GM18507 (cell line): Measurements from ENCODE around the gene ZNF597.
"Not testable (repeated sequence)": the region's sequence is repeated elsewhere in the genome, so short reads cannot be mapped to it uniquely, and the experiment has no call there.

Experiments used
- DNase-seq: peaks from one replicate; pipeline ENCODE4 v3.0.0; 2011; ENCODE audit warnings: low read depth; ENCODE audit not compliant: insufficient read length; ENCODE audit errors: extremely low spot score
- FAIRE-seq: peaks from 2 replicates; lab custom pipeline; 2011; peaks lifted over from hg19 to GRCh38; lab: Jason Lieb, UNC

ZNF597 gene

DNA sequence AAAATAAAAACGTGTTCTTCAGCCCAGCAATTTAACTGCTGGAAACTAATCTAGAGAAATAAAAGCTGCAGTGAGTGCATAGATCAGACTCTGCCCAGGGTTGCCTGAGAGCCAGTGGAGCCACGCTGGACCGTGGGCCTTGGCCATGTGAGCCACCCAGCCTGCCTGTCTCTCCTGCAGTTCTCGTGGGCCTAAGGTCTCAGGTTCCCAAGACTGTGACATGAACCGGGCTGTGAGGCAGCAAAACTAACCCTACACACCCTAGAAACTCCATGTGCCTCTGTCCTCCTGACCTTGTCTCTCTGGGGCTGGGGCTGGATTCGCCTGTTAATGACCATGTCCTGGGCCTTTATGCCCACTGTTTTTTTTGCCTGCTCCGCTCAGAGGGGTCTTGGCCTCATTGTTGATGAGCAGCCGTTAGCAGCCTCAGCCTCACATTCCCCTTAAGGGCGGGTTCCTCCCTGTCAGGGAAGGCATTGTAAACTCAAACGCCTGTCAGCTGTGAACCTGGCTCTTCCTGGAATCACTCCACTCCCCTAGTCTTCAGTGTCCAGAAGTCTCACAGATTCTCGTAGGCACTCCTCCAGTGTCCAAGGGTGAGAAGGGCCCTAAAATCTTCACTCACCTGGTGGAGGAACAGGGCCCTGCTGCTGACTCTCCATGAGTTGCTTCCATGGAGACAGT, 35.1 kb upstream of the ZNF597 start:
- no peak for DNase-seq
- FAIRE-seq, result no peak

DNA sequence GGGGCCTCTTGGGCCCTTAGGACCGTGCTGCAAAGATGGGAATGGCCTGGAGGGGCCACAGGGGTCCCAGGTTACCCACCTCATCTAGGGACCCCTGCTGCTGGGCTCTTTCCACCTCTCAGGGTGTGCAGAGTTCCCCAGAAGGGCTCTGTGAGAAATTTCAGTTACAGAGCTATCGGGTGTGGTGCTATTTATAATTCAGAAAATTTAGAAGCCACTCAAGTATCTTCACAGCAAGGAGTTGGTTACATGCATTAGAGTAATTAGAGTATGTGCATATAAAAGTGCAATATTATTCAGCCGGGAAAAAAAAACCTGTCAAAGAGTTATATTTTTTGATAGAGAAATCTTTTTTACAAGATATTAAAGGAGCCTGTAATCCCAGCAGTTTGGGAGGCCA, 33.1 kb upstream of the ZNF597 start:
- no peak for DNase-seq
- FAIRE-seq, result no peak

DNA sequence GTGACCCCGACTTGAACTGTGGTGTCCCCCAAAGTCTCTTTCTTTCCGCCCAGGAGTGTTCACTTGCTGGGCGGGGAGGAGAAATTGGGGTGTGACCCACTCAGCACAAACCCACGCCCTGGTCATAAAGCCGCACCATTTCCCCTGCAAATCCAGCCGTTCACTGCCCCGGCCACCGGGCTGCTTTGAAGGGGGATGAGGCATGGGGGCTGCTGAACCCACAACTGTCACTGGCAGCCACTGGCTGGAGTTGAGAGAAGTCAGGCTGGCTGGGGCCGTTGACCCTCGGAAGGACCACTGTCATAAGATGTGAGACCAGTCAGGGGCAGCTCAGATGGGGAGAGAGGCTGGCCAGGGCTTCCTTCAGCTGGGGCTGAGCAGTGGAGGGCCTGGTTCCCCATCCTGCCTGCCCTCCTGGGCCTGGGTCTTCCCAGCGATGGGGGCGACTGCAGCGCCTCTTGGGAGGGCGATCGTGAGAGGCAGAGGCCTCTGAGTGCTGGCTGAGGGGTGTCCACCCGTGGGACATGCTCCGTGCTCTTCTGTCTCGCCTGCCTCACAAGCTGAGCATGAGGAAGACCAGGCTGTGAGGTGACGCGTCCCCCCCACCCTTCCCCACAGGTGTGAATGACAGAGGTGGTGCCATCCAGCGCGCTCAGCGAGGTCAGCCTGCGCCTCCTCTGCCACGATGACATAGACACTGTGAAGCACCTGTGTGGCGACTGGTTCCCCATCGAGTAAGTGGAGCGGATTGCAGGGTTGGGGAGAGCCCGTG, 32.5 kb upstream of the ZNF597 start:
- DNase-seq (no peak), FAIRE-seq (no peak)

DNA sequence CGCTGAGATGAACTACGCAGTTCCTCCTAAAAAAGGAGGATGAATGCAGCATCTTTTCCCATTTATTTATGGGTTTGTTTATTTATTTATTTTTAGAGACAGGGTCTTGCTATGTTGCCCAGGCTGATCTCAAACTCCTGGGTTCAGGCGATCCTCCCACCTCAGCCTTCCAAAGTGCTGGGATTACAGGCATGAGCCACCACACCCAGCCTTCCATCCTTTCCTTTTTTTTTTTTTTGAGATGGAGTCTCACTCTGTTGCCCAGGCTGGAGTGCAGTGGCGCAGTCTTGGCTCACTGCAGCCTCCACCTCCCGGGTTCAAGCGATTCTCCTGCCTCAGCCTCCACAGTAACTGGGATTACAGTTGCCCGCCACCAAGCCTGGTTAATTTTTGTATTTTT, 31.6 kb upstream of the ZNF597 start:
- DNase-seq, FAIRE-seq: not testable (repeated sequence)

DNA sequence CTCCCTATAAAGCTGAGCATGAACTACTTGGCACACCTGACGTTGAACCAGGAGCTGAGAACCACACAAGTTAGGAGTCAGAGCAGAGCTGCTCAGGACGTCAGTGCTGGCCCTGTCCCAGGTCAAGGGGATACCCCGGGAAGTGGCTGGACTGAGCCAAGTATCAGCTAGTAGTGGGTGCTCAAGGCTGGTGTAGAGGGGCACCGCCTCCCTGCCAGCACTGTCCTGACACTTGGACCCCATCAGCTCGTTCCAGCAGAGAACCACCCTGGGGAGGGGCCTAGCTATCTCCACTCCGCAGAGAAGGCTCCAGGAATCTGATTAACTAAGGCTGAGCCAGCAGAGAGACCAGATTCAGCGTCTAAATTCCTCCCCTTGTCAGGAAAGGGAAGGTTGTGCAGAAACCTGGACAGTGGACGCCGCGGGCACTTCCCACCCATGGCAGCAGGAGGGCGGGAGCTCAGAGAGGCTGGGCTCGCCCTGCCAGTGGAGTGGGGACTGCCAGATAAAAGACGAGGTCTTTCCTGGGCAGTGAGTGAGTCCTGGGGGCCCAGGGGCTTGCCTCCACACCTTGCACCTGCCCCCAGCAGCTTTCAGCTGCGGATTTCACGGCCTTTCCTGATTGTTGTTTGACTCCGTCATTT, 31.0 kb upstream of the ZNF597 start:
- no peak for FAIRE-seq
- no peak for DNase-seq

DNA sequence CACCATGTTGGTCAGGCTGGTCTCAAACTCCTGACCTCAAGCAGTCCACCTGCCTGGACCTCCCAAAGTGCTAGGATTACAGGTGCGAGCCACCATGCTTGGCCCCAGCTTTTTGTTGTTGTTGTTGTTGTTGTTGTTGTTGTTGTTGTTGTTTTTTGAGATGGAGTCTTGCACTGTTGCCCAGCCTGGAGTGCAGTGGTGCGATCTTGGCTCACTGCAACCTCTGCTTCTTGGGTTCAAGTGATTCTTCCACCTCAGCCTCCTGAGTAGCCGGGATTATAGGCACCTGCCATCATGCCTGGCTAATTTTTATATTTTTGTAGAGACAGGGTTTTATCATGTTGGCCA, 30.3 kb upstream of the ZNF597 start:
- not testable (repeated sequence) for DNase-seq, FAIRE-seq

DNA sequence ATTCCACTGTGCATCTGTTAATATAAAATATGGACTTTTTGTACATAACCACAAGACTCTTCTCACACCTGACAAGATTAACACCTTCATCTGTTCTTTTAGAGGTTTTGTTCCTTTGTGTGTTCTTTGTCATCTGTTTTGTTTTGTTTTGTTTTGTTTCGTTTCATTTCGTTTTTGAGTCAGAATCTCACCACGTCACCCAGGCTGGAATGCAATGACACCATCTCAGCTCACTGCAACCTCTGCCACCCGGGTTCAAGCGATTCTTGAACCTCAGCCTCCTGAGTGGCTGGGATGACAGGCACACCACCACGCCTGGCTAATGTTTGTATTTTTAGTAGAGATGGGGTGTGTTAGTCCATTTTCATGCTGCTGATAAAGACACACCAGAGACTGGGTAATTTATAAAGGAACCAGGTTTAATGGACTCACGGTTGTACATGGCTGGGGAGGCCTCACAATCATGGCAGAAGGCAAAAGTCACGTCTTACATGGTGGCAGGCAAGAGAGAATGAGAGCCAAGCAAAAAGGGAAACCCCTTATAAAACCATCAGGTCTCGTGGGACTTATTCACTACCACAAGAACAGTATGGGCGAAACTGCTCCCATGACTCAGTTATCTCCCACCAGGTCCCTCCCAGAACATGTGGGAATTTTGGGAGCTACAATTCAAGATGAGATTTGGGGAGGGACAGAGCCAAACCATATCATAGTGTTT, 29.7 kb upstream of the ZNF597 start:
- no peak for FAIRE-seq

DNA sequence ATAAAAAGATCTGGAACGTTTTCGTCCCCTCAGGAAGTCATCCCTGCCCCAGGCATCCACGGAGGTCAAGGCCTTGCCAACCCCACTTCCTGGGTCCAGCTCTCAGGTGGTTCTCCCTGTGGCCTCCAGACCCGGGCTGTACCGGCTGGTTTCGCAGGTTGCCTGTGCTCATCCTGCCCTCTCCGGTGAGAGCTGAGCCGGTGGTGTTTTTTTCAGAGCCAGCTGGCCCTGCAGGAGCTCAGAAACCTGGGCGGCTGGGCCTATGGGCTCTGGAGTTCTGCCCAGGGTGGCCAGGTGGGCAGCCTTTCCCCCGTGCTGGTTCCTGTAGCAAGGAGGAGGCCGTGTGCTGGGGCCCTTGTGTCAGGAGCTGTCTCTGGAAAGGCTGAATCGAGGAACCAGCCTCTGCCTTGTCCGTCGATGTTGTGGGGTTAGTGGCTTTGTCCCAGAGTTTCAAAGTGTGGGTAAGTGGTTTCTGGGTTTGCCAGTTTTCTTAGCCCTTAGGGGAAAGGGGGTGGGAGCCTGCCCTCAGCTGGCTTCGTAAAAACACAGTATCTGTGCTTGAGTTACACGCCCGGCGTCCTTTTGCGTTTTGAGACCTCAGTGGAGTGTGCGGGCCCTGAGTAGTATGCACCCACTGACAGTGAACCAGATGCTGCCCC, 28.3 kb upstream of the ZNF597 start:
- FAIRE-seq (no peak), DNase-seq (no peak)

More for the DNA sequence above, 29.7 kb upstream of the ZNF597 start:
- no peak for DNase-seq

DNA sequence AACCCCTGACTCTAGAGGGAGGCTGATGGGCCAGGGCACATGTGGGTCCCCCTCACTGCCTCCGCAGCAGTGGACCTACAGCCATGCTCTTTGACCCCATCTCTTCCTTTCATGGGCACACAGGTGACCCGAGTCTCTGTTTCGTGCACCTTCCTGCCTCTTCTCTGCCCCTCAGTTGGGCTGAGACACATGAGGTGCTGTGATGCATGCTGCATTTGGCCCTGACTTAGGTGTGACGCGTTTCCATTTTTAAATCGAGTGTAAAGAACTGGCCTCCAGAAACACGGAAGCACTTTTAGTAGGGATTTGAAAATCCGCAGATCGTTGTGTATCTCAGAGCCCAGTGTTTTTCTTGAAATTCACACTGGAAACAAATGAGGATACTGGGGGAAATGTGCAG, 27.4 kb upstream of the ZNF597 start:
- DNase-seq, result no peak
- no peak for FAIRE-seq

DNA sequence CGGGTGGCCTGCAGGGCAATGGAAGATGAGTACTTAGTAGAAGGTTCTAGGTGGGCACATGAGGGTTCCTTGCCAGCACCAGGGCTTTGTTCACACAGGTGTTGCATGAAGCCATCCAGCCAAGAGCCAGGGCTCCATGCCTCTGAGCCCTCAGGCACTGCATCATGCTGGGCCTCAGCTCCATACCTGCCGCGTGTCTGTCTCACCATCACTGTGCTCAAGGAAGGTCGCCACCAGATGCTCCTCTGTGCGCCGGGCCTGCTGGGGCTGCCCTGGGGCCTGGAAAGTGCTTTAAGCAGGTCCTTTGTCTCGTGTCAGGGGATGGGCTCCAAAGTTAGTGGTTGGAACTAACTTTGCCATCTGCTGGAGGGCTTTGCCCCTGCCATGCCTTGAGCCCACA, 26.4 kb upstream of the ZNF597 start:
- no peak for DNase-seq
- FAIRE-seq, result no peak

DNA sequence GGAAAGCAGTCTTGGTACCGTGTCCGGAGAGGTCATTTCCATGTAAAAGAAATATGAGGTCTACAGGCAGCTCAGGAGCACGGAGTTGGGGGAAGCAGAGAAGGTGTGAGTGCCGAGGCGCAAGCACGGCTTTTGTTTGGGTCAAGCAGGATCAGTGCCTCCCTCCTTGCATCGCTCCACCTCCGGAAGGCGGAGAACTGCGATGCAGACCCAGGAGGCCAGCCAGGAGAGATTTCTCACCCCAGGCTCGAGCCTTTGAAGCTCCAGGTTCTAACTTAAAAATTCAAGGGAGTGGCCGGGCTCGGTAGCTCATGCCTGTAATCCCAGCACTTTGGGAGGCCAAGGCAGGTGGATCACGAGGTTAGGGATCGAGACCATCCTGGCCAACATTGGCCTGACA, 25.2 kb upstream of the ZNF597 start:
- no peak for DNase-seq
- FAIRE-seq, result no peak

DNA sequence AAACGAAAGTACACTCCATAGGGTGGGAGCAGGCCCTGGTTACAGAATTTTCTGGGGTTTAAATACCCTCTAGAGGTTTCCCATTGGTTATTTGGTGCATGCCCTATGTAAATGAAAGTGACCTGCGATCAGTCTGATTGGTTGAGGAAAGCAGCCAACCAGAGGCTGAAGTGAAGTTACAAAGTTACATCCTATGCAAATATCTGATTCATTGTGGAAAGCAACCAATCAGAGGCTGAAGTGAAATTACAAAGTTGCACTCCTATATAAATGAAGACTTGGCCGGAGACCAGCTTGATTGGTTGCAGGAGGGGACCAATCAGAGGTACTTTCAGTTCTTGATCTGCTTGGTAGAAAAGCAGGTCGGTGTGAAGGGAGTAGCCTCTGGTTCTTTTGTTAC, 24.6 kb upstream of the ZNF597 start:
- DNase-seq (no peak), FAIRE-seq (no peak)

DNA sequence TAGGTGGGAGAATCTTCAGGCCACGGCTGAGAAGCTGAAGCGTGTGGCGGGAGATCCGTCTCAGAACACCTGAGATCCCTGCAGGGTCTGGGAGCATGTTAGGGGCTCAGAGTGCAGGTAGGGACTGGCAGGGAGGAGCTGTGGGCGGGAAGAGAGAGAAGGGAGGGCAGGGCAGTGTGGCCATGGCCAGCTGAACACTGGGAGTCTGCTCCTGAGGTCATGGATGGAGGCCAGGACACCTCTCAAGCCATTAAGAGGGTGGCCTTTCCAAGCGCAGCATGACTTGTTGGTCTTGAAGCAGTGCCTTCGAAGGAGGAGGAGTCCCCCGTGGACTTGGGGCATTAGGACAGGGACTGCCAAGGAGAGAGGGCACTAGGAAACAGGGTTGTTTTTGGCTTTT, 23.9 kb upstream of the ZNF597 start:
- DNase-seq, result no peak
- FAIRE-seq, result no peak

DNA sequence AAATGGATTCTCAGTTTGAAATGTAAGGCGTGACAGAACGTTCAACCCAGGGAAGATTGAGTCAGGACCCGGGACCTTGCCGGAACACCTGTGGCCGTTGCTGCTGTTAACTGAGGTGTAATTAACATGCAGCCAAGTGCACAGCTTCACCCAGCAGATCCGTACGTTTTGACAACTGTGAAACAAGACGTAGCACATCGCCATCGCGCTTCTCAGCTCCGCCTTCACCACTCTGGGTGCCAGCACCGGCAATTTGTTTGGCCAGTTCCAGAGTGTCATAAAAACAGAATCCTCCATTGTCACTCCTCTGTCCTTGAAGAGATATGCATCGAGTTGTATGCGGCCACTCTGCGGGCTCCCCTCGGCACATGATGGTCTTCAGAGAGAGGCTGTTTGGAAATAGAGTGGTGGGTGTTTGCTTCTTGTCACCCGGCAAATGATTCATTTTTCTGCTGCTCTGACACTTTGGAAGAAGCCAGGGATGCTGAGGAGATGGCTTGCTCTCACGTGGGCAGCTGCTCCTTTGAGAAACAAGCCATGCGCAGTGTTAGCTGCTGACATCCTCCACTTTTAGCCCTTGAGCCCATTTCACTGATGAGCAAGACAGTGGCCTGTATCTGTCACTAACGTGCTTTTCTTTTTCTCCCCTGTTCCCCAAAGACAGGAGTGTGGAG, 22.7 kb upstream of the ZNF597 start:
- DNase-seq (no peak), FAIRE-seq (no peak)

DNA sequence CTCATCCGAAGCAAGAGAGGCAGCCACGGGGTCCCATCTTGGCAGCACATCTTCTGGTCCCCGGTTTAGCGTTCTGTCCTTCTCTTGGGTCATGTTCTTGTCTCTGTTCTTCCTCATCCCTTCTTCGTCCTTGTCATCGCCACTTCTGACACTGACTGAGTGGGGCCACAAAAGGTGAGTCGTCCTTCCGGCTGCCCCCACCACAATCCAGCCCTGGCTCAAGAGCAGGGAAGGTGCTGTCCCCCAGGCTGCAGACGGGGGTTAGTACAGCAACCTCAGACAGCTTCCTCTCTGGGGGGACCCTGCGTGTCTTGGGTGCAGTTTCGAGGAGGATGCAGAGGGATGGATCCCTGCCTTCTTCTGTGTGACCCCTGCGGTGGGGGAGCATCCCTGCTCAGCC, 22.0 kb upstream of the ZNF597 start:
- DNase-seq (no peak), FAIRE-seq (no peak)

DNA sequence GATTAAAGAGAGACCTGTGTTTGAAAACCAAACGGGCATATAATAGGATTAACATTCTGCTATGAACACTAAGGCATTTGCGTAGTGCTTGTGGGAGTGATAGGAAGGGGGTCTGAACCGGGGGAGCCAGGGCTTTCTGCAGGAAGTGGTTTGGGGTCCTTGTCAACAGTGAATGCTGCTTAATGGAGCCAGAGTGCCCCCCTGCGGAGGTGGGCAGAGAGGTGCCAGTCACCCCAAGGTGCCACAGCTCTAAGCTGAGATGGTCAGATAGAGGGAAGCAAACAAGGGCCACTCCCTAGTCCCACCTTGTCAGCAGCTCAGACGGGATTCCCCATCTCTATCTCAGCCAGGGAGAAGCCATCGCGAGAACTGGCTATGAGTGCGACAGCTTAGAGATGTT, 17.8 kb upstream of the ZNF597 start:
- FAIRE-seq (no peak), DNase-seq (no peak)

DNA sequence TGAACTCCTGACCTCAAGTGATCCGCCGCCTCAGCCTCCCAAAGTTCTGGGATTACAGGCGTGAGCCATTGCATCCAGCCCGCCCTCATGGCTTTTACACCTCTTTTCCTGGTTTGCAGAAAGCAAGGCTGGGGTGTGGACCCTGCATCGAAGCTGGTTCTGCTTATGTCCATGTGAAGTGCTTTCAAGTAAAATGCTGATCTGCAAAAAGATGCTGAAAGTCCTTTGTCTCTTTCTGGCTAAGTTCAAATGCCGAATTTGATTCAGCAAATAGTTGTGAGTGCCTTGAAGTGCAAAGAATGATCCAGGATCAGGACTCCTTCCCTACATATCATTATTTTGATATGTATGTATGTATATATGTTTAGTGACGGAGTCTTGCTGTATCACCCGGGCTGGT, 17.3 kb upstream of the ZNF597 start:
- DNase-seq (no peak), FAIRE-seq (no peak)

DNA sequence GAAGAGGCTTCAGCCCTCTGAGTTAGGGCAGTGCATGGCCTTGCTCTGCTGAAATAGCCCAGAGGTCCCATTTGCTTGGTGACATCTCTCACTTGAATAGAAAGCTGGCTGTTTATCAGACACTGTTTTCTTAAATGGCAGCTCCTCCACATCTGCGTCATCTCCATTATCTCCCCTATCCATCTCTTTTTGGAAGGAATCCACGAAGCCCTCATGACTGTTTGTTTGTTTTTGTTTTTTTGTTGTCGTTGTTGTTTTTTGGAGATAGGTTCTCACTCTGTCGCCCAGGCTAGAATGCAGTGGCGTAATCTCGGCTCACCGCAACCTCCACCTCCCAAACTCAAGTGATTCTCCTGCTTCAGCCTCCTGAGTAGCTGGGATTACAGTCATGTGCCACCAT, 16.8 kb upstream of the ZNF597 start:
- no peak for DNase-seq
- FAIRE-seq, result no peak

DNA sequence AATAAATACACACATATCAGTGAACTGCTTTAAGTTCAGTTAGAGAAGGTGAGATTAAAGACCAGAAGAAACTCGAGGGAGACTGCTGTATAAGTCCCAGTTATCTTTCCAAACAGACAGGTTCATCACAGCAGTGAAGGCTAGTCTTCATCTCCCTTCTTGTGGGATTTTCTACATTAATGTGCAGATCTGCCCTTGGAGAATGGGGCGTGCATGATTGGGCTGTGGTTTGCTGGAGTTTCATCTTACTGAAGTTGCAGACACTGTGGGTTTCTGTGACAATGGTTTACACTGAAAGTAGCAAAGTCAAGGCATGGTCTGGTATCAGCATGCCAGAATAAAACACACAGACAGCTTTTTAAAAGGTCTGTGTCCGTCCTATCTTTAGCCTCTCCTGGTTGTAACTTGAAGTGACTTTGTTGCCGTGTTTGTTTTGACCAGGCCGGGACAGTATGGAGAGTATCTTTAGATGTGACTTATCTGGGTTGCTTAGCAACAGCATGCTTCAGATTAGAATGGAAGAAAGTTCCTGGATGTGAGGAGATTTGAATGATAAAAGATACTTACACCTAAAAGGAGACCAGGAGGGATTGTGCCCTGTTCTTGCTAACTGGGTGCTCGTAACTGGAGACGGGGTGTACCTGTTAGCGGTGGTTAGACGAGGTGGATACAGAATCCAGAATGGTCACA, 16.2 kb upstream of the ZNF597 start:
- FAIRE-seq (no peak), DNase-seq (no peak)
